Transverse colon (tissue), 4 donors: ENCODE data around the gene MUC21.

Experiments used
- CTCF ChIP-seq, 5 experiments: fragments of 200-600 bp in 3 of 5; fragments of 450-650 bp in 2 of 5; sonication (generic) in 3 of 5; IDR thresholded peaks; 1 replicate in 2 of 5; 2 replicates in 3 of 5; pipeline ENCODE4 v1.5.1; 2016 to 2017; ENCODE audit warnings: antibody characterized with exemption in 5 of 5, inconsistent platforms in 3 of 5, mild to moderate bottlenecking in 2 of 5, moderate library complexity in 1 of 5
- EP300 ChIP-seq: sonication (generic); formaldehyde crosslinking; IDR thresholded peaks from one replicate; pipeline ENCODE4 v1.6.1; 2017; ENCODE audit warnings: antibody characterized with exemption, low read depth
- POLR2AphosphoS5 ChIP-seq, 3 donors: sonication (generic); formaldehyde crosslinking; IDR thresholded peaks; one replicate each; pipeline ENCODE4 v1.6.1; 2016; ENCODE audit warnings: antibody characterized with exemption in 3 of 3

GRCh38 chr6:31001281-31001888 is 17.9 kb downstream of the MUC21 start:
- TF ChIP-seq EP300: no peak
- TF ChIP-seq CTCF (IDR thresholded peaks at IDR 0.05): no peak
- no peak for TF ChIP-seq POLR2AphosphoS5 (IDR thresholded peaks at IDR 0.05)
